Loucy (cell line): ENCODE data around the gene RAPGEF1.

Experiments used
- EZH2phosphoT487 ChIP-seq: fragments of 200-600 bp; IDR thresholded peaks from 2 replicates; pipeline ENCODE4 v1.6.1; 2018; ENCODE audit warnings: antibody characterized with exemption, mild to moderate bottlenecking, moderate library complexity, borderline replicate concordance
- TF ChIP-seq, protein P1 (sequence below): fragments of 200-600 bp; sonication (generic); conservative IDR thresholded peaks from 2 replicates; pipeline ENCODE4 v1.5.1; 2014; ENCODE audit warnings: mild to moderate bottlenecking, antibody characterized with exemption, low read length

DNA sequence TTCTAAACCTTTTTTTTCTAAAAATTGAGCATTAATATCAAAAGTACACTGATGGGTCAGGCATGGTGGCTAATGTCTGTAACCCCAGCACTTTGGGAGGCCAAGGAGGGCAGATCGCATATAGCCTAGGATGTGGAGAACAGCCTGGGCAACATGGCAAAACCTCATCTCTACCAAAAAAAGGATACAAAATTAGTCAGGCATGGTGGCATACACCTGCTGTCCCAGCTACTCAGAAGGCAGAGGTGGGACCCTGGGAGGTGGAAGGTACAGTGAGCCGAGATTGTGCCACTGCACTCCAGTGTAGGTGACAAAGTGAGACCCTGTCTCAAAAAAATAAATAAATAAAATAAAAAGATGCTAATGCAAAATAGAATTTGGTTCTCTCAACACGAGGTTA is 49.4 kb downstream of the RAPGEF1 start:
- TF ChIP-seq, protein P1, sequence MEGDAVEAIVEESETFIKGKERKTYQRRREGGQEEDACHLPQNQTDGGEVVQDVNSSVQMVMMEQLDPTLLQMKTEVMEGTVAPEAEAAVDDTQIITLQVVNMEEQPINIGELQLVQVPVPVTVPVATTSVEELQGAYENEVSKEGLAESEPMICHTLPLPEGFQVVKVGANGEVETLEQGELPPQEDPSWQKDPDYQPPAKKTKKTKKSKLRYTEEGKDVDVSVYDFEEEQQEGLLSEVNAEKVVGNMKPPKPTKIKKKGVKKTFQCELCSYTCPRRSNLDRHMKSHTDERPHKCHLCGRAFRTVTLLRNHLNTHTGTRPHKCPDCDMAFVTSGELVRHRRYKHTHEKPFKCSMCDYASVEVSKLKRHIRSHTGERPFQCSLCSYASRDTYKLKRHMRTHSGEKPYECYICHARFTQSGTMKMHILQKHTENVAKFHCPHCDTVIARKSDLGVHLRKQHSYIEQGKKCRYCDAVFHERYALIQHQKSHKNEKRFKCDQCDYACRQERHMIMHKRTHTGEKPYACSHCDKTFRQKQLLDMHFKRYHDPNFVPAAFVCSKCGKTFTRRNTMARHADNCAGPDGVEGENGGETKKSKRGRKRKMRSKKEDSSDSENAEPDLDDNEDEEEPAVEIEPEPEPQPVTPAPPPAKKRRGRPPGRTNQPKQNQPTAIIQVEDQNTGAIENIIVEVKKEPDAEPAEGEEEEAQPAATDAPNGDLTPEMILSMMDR, result no peak
- no peak for TF ChIP-seq EZH2phosphoT487
